ENCODE measurements around the gene MAN2B1. TPM values are rescaled to one million over a fixed set of nuclear protein-coding genes. Genes with fewer than 3 reads are reported as not detected.

The MAN2B1 gene
- total RNA-seq, 1 donor from 2014 or later: 49.1 TPM

DNA sequence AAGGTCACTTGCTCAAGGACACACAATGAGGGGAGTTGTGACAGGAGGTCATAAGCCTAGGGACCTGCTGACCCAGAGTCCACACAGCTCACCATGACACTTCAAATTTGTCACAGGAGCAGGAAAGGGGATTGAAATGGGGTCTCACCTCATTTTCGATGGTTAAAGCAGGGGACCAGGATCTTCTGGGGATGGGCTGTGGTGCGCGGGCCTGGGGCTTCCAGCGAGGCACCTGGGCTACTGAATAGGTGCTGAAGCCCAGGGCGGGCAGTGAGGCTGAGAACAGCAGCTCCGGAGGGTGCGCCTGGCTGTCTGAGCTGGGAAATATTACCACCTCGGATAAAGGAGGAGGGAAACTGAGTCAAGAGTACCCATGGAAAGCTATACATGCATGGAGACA lies 11.0 kb downstream of the MAN2B1 start:
- H3K27me3 ChIP-seq: no peaks in the 10 kb centered on the region
- no peak for TF ChIP-seq POLR2AphosphoS5 (IDR thresholded peaks at IDR 0.05; ENCODE audit: insufficient read depth in 1 of 2, low read depth in 1 of 2)
- no peak for TF ChIP-seq POLR2A (IDR thresholded peaks at IDR 0.05)
- TF ChIP-seq, protein P1, sequence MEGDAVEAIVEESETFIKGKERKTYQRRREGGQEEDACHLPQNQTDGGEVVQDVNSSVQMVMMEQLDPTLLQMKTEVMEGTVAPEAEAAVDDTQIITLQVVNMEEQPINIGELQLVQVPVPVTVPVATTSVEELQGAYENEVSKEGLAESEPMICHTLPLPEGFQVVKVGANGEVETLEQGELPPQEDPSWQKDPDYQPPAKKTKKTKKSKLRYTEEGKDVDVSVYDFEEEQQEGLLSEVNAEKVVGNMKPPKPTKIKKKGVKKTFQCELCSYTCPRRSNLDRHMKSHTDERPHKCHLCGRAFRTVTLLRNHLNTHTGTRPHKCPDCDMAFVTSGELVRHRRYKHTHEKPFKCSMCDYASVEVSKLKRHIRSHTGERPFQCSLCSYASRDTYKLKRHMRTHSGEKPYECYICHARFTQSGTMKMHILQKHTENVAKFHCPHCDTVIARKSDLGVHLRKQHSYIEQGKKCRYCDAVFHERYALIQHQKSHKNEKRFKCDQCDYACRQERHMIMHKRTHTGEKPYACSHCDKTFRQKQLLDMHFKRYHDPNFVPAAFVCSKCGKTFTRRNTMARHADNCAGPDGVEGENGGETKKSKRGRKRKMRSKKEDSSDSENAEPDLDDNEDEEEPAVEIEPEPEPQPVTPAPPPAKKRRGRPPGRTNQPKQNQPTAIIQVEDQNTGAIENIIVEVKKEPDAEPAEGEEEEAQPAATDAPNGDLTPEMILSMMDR (IDR thresholded peaks at IDR 0.05): no peak
- H3K9me3 ChIP-seq: no peaks in the 10 kb centered on the region
- no peak for DNase-seq (ENCODE audit: extremely low spot score in 2 of 2)
- H3K36me3 ChIP-seq: peaks cover 0 to 22% of the 10 kb centered on the region in 2 donors
- no peaks in the 10 kb centered on the region for H3K4me1 ChIP-seq
- no peak overlapping the region for H3K4me3 ChIP-seq
- H3K27ac ChIP-seq: no peak overlapping the region
- intact Hi-C loops (cut with DNase I): no loop called here

DNA sequence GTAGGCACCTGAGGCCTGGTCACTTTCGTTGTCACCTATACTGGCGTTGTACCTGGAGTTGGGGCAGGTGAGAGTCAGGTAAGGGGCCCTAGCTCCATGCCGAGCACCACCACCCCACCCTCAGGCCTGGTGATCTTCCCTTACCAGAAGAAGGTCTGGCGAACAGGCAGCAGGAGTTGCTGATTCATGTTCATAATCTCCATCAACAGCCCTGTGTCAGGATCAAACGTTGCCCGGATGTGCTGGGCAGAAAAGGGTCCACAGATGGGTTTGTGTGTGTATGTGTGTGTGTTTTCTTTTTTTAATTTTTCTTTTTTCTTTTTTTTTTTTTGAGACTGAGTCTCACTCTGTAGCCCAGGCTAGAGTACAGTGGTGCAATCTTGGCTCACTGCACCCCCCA lies 14.3 kb downstream of the MAN2B1 start:
- Histone ChIP-seq H3K36me3 (peaks cover 0 to 13% of the 10 kb centered on the region in 2 donors), H3K4me1 (peaks cover 17% of the 10 kb centered on the region), H3K27ac (no peak overlapping the region), H3K9me3 (no peaks in the 10 kb centered on the region), H3K4me3 (no peak overlapping the region), H3K27me3 (no peaks in the 10 kb centered on the region)
- DNase-seq (ENCODE audit: extremely low spot score in 2 of 2): no peak
- intact Hi-C loops (cut with DNase I): no loop called here
- TF ChIP-seq POLR2AphosphoS5 (IDR thresholded peaks at IDR 0.05; ENCODE audit: insufficient read depth in 1 of 2, low read depth in 1 of 2): no peak
- TF ChIP-seq POLR2A (IDR thresholded peaks at IDR 0.05): no peak
- TF ChIP-seq, protein P1 (IDR thresholded peaks at IDR 0.05): no peak

- DNase-seq (ENCODE audit: extremely low spot score in 2 of 2): no peak
- no peak overlapping the region for H3K4me3 ChIP-seq
- intact Hi-C loops (cut with DNase I): no loop called here
- H3K4me1 ChIP-seq: peaks cover 19% of the 10 kb centered on the region
- no peaks in the 10 kb centered on the region for H3K9me3 ChIP-seq
- no peaks in the 10 kb centered on the region for H3K27me3 ChIP-seq
- peaks cover 0 to 4% of the 10 kb centered on the region in 2 donors for H3K36me3 ChIP-seq
- TF ChIP-seq, protein P1 (IDR thresholded peaks at IDR 0.05): no peak
- no peak for TF ChIP-seq POLR2AphosphoS5 (IDR thresholded peaks at IDR 0.05; ENCODE audit: insufficient read depth in 1 of 2, low read depth in 1 of 2)
- TF ChIP-seq POLR2A (IDR thresholded peaks at IDR 0.05): no peak
- no peak overlapping the region for H3K27ac ChIP-seq
Measured at GRCh38 chr19:12649941-12650340, 16.6 kb downstream of the MAN2B1 start.

DNA sequence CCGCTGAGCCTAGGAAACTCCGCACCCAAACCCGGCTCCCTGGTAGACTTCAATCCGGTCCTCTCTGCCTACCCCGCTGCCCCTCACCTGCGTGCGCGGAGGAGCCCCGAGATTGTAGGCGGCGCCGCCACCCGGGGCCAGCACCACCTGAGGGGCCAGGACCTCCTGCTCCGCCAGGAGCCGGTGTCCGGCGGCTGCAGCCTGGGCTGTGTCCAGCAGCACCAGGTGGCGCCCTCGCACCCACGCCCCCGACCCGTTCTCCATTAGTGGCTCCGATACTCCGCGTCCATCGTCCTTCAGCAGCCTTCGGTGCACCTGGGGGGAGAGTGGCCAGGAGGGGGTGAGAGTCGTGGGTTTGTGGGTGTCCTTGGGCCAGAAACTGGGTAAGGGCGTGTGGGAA lies 18.5 kb downstream of the MAN2B1 start:
- H3K4me1 ChIP-seq: peaks cover 19% of the 10 kb centered on the region
- H3K27ac ChIP-seq: no peak overlapping the region
- peak overlapping the region; percentile 29 to 36 for H3K4me3 ChIP-seq
- intact Hi-C loops (cut with DNase I): no loop called here
- no peak for TF ChIP-seq POLR2A (IDR thresholded peaks at IDR 0.05)
- TF ChIP-seq POLR2AphosphoS5 (IDR thresholded peaks at IDR 0.05; ENCODE audit: insufficient read depth in 1 of 2, low read depth in 1 of 2): no peak
- TF ChIP-seq, protein P1 (IDR thresholded peaks at IDR 0.05): no peak
- H3K9me3 ChIP-seq: no peaks in the 10 kb centered on the region
- H3K36me3 ChIP-seq: no peaks in the 10 kb centered on the region
- no peak for DNase-seq (ENCODE audit: extremely low spot score in 2 of 2)
- no peaks in the 10 kb centered on the region for H3K27me3 ChIP-seq

DNA sequence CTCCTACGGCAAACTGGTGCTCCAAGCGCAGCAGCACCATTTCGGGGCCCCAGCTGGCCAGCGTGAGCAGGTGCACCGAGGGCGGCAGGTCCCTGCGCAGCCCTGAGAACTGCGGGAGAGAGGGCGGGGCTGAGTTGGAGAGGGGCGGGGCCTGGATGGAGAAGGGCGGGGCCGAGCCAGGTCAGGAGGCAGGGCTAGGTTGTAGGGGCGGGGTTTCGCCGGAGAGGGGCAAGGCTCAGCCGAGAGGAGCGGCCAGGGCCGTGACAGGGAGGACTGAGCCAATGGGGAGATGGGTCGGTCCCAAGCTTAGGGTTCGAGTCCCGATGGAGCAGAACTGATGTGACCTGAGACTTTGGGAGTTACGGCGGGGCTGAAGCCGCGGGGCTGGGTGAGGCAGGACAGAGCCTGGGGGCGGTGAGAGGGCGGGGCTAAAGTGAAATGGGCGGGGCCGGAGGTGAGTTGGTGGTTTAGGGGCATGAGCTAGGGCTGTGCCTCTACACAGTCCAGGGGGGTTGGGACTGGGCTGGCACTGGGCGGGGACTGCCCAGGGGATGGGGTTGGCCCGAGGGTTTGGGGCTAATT lies 19.0 kb downstream of the MAN2B1 start:
- Histone ChIP-seq H3K36me3 (no peaks in the 10 kb centered on the region), H3K27me3 (no peaks in the 10 kb centered on the region), H3K4me3 (peak overlapping the region; percentile 29 to 36), H3K27ac (no peak overlapping the region), H3K4me1 (peaks cover 19% of the 10 kb centered on the region), H3K9me3 (no peaks in the 10 kb centered on the region)
- DNase-seq (ENCODE audit: extremely low spot score in 2 of 2): no peak
- TF ChIP-seq POLR2A (IDR thresholded peaks at IDR 0.05) (no peak), POLR2AphosphoS5 (IDR thresholded peaks at IDR 0.05; ENCODE audit: insufficient read depth in 1 of 2, low read depth in 1 of 2) (no peak)
- intact Hi-C loops (cut with DNase I): no loop called here
